SK-N-MC (cell line): ENCODE results near the gene PLD5.
A peak's percentile ranks its signal among the peaks of the same experiment; 100 is the strongest.

Source experiments
- DNase-seq: peaks from one replicate; pipeline ENCODE4 v3.0.0-alpha.2; 2011; ENCODE audit warnings: low read depth, low spot score
- H3K27ac ChIP-seq: fragments of 200-600 bp; sonication (generic); 2 replicates; pipeline ENCODE4 v1.5.1; 2016; ENCODE audit warnings: mixed run types
- H3K36me3 ChIP-seq: fragments of 200-600 bp; sonication (generic); 2 replicates; pipeline ENCODE4 v1.6.1; 2017; ENCODE audit warnings: antibody characterized with exemption, low read length, mixed read lengths; ENCODE audit not compliant: insufficient read depth
- H3K4me3 ChIP-seq: fragments of 200-600 bp; sonication (generic); 2 replicates; pipeline ENCODE4 v1.5.1; 2016
- H3K9ac ChIP-seq: fragments of 200-600 bp; sonication (generic); 2 replicates; pipeline ENCODE4 v1.8.0; 2017; ENCODE audit warnings: mixed run types, mixed read lengths; ENCODE audit not compliant: insufficient read length
- H3K9me3 ChIP-seq: fragments of 200-600 bp; sonication (generic); 2 replicates; pipeline ENCODE4 v1.6.1; 2017; ENCODE audit warnings: low read depth, mild to moderate bottlenecking, antibody characterized with exemption, low read length, moderate library complexity, mixed read lengths
- EZH2 ChIP-seq: fragments of 200-600 bp; sonication (generic); IDR thresholded peaks from one replicate; pipeline ENCODE4 v1.6.1; 2017; ENCODE audit warnings: antibody characterized with exemption
- FOXP2 ChIP-seq: optimal IDR thresholded peaks from 2 replicates; pipeline ENCODE3; 2011; ENCODE audit warnings: mild to moderate bottlenecking, moderate library complexity; ENCODE audit not compliant: insufficient read depth; ENCODE audit errors: extremely low read length, control extremely low read depth
- POLR2AphosphoS5 ChIP-seq: IDR thresholded peaks from 2 replicates; pipeline ENCODE4 v1.6.1; 2012; ENCODE audit warnings: mild to moderate bottlenecking, low read depth, low read length, borderline replicate concordance

The PLD5 gene

GRCh38 chr1:242524571-242525359 is at the start of gene PLD5:
Gene PLD5 (minus strand): TSS chr1:242524697.
- peak within 1 kb of the TSS; percentile 61 for H3K9ac ChIP-seq
- H3K27ac ChIP-seq, result no peak within 1 kb of the TSS
- no peaks in the 10 kb centered on the region for H3K9me3 ChIP-seq
- no peak for TF ChIP-seq FOXP2
- TF ChIP-seq POLR2AphosphoS5, result no peak
- DNase-seq, result no peak
- no peaks in the 10 kb centered on the region for H3K36me3 ChIP-seq
- peak within 1 kb of the TSS; percentile 86 for H3K4me3 ChIP-seq

GRCh38 chr1:242569867-242570266 is 45.4 kb upstream of the PLD5 start:
- no peak for DNase-seq
- Histone ChIP-seq H3K36me3 (no peaks in the 10 kb centered on the region), H3K27ac (no peak overlapping the region), H3K4me3 (no peak overlapping the region), H3K9ac (no peak overlapping the region), H3K9me3 (no peaks in the 10 kb centered on the region)
- TF ChIP-seq FOXP2 (no peak), EZH2 (no peak), POLR2AphosphoS5 (no peak)

- no peak for DNase-seq
Observed at GRCh38 chr1:242568666-242569065, 44.2 kb upstream of the PLD5 start.

GRCh38 chr1:242567596-242567995 is 43.1 kb upstream of the PLD5 start:
- no peak for DNase-seq
- no peak for TF ChIP-seq POLR2AphosphoS5
- TF ChIP-seq EZH2, result no peak
- TF ChIP-seq FOXP2, result no peak
- H3K9me3 ChIP-seq, result no peaks in the 10 kb centered on the region
- H3K27ac ChIP-seq, result no peak overlapping the region
- H3K4me3 ChIP-seq, result no peak overlapping the region
- no peak overlapping the region for H3K9ac ChIP-seq
- H3K36me3 ChIP-seq, result no peaks in the 10 kb centered on the region

More at GRCh38 chr1:242568666-242569065, 44.2 kb upstream of the PLD5 start:
- Histone ChIP-seq H3K36me3 (no peaks in the 10 kb centered on the region), H3K4me3 (no peak overlapping the region), H3K9ac (no peak overlapping the region), H3K9me3 (no peaks in the 10 kb centered on the region), H3K27ac (no peak overlapping the region)
- TF ChIP-seq EZH2 (no peak), FOXP2 (no peak), POLR2AphosphoS5 (no peak)

GRCh38 chr1:242556759-242557158 is 32.3 kb upstream of the PLD5 start:
- DNase-seq, result no peak
- no peak overlapping the region for H3K9ac ChIP-seq
- no peak for TF ChIP-seq EZH2
- no peak for TF ChIP-seq POLR2AphosphoS5
- no peak for TF ChIP-seq FOXP2
- no peak overlapping the region for H3K27ac ChIP-seq
- no peaks in the 10 kb centered on the region for H3K9me3 ChIP-seq
- no peaks in the 10 kb centered on the region for H3K36me3 ChIP-seq
- H3K4me3 ChIP-seq, result no peak overlapping the region

GRCh38 chr1:242556276-242556675 is 31.8 kb upstream of the PLD5 start:
- Histone ChIP-seq H3K36me3 (no peaks in the 10 kb centered on the region), H3K4me3 (no peak overlapping the region), H3K9ac (no peak overlapping the region), H3K9me3 (no peaks in the 10 kb centered on the region), H3K27ac (no peak overlapping the region)
- TF ChIP-seq FOXP2 (no peak), EZH2 (no peak), POLR2AphosphoS5 (no peak)
- DNase-seq, result no peak

- Histone ChIP-seq H3K9ac (no peak overlapping the region), H3K4me3 (no peak overlapping the region), H3K9me3 (no peaks in the 10 kb centered on the region), H3K27ac (no peak overlapping the region), H3K36me3 (no peaks in the 10 kb centered on the region)
- TF ChIP-seq EZH2 (no peak), FOXP2 (no peak), POLR2AphosphoS5 (no peak)
- DNase-seq, result no peak
Observed at GRCh38 chr1:242554577-242554976, 30.1 kb upstream of the PLD5 start.

- Histone ChIP-seq H3K4me3 (no peak overlapping the region), H3K27ac (no peak overlapping the region), H3K9me3 (no peaks in the 10 kb centered on the region), H3K36me3 (no peaks in the 10 kb centered on the region), H3K9ac (no peak overlapping the region)
- no peak for TF ChIP-seq EZH2
- no peak for TF ChIP-seq FOXP2
- TF ChIP-seq POLR2AphosphoS5, result no peak
- DNase-seq, result no peak
Observed at GRCh38 chr1:242546849-242547729, 22.6 kb upstream of the PLD5 start.

- H3K9me3 ChIP-seq, result no peaks in the 10 kb centered on the region
- H3K4me3 ChIP-seq, result no peak overlapping the region
- DNase-seq, result no peak
- H3K27ac ChIP-seq, result no peak overlapping the region
- no peak overlapping the region for H3K9ac ChIP-seq
- H3K36me3 ChIP-seq, result no peaks in the 10 kb centered on the region
- no peak for TF ChIP-seq EZH2
- TF ChIP-seq FOXP2, result no peak
- TF ChIP-seq POLR2AphosphoS5, result no peak
Observed at GRCh38 chr1:242546441-242546840, 21.9 kb upstream of the PLD5 start.
